Ovary (tissue), 9 donors: ENCODE data around the gene FDX1. TPM values are rescaled to one million over a fixed set of nuclear protein-coding genes. Genes with fewer than 3 reads are reported as not detected.

ENCODE experiments used
- DNase-seq, 5 donors: peaks; one replicate each; pipeline ENCODE4 v3.0.0-alpha.2; 2019 to 2020
- H3K27ac ChIP-seq, 2 donors: fragments of 200-600 bp; one replicate each; pipeline versions ENCODE4 v1.5.1 to v1.8.0; 2019 to 2022
- H3K27me3 ChIP-seq: fragments of 200-600 bp; one replicate; pipeline ENCODE4 v1.8.0; 2022
- H3K36me3 ChIP-seq: fragments of 200-600 bp; sonication (generic); one replicate; pipeline ENCODE4 v1.5.1; 2019
- H3K4me1 ChIP-seq: one replicate; pipeline ENCODE4 v1.8.1; 2013; ENCODE audit warnings: mild to moderate bottlenecking, moderate library complexity; ENCODE audit not compliant: insufficient read depth
- H3K4me3 ChIP-seq: fragments of 200-600 bp; sonication (generic); one replicate; pipeline ENCODE4 v1.5.1; 2017
- H3K9me3 ChIP-seq, 2 donors: fragments of 200-600 bp in 1 of 2; sonication (generic) in 1 of 2; one replicate each; pipeline versions ENCODE4 v1.5.1 to v1.8.1; 2013 to 2019; ENCODE audit warnings: mild to moderate bottlenecking in 1 of 2, moderate library complexity in 1 of 2
- EP300 ChIP-seq: sonication (generic); formaldehyde crosslinking; IDR thresholded peaks from one replicate; pipeline ENCODE4 v1.6.1; 2017; ENCODE audit warnings: antibody characterized with exemption
- POLR2A ChIP-seq: fragments of 450-650 bp; IDR thresholded peaks from one replicate; pipeline ENCODE4 v1.6.1; 2017; ENCODE audit warnings: antibody characterized with exemption, mild to moderate bottlenecking, moderate library complexity
- WGBS, 3 donors: extraction: QIAGEN DNeasy Blood & Tissue Kit in 1 of 3; methylation state at CpG; one replicate each; pipeline versions ENCODE4 v1.1.5 to v1.1.7; 2013 to 2017; 5-methylcytosine and 5-hydroxymethylcytosine counted together
- intact Hi-C, 4 donors: fragments of 100-400 bp; cut with DNase I; formaldehyde crosslinking; loops; one replicate each; pipeline versions ENCODE4 v1.11.0 to v1.15.1; 2022 to 2023
- polyA plus RNA-seq, 2 donors: library from polyadenylated mRNA; stranded (reverse); fragments of 200-250 nt in 1 of 2; fragments of 350-450 nt in 1 of 2; fragmentation: Illumina TruSeq in 1 of 2; extraction: RNeasy Lipid Tissue Mini Kit (QIAGEN cat#74804) in 1 of 2; gene quantifications; one replicate each; pipeline ENCODE4 v1.2.3, GENCODE V29; 2013 to 2014
- total RNA-seq, 7 donors: library from RNA; depleted of rRNA in 2 of 7; stranded (reverse); fragments of >200 nt in 2 of 7; fragmentation: NEBNext Ultra II Directional in 3 of 7; extraction: Animal tissue kit (Norgen Biotek cat#: 25700) in 3 of 7; gene quantifications; one replicate each; pipeline versions ENCODE4 v1.1.0 to v1.2.4, GENCODE V29; 2016 to 2023
- TF ChIP-seq, protein P1 (sequence below), 3 donors: fragments of 450-650 bp in 2 of 3; fragments of 200-600 bp in 1 of 3; IDR thresholded peaks; one replicate each; pipeline versions ENCODE4 v1.5.1 to v1.8.0; 2016 to 2022; ENCODE audit warnings: antibody characterized with exemption in 3 of 3, mild to moderate bottlenecking in 1 of 3
- donor health status: DM: no; HTN: no; CAD: no; lungs with moderate emphysema.
- donor health status: DM: no; HTN: no; CAD: no.
- donor health status: Bipolar disorder and iron deficiency.
- donor health status: DM: yes; HTN: yes; CAD: no.
- donor health status: DM: no; HTN: no; CAD: no.
- donor health status: DM: yes; HTN: yes; CAD: no.

Gene FDX1
- total and polyA plus RNA-seq, 9 donors = 8.3 to 184 (median 13.1) TPM

GRCh38 chr11:110425751-110426545, 3.8 kb upstream of the FDX1 start:
- H3K27ac ChIP-seq = no peak overlapping the region
- no peaks in the 10 kb centered on the region for H3K4me1 ChIP-seq
- TF ChIP-seq POLR2A = no peak
- no peaks in the 10 kb centered on the region for H3K27me3 ChIP-seq
- H3K4me3 ChIP-seq = no peak overlapping the region
- no peaks in the 10 kb centered on the region for H3K9me3 ChIP-seq
- WGBS, 3 donors = 88 to 89% (median 88%) methylated on average over 9 of the region's 9 CpGs
- H3K36me3 ChIP-seq = no peaks in the 10 kb centered on the region
- DNase-seq = no peak
- intact Hi-C loops = loop anchor here in 1 of 4 donors (10.0 kb wide), 1 partner anchor 331 kb away; the partner anchor contains the start of gene ZC3H12C

- no peak for DNase-seq
- Histone ChIP-seq H3K36me3 (no peaks in the 10 kb centered on the region), H3K9me3 (no peaks in the 10 kb centered on the region), H3K4me1 (peaks cover 2% of the 10 kb centered on the region), H3K27me3 (no peaks in the 10 kb centered on the region), H3K4me3 (no peak overlapping the region), H3K27ac (no peak overlapping the region)
- intact Hi-C loops = loop anchor here in 1 of 4 donors (10.0 kb wide), 1 partner anchor 333 kb away; the partner anchor contains the start of gene ZC3H12C
- TF ChIP-seq POLR2A (no peak), EP300 (no peak)
- TF ChIP-seq, protein P1, sequence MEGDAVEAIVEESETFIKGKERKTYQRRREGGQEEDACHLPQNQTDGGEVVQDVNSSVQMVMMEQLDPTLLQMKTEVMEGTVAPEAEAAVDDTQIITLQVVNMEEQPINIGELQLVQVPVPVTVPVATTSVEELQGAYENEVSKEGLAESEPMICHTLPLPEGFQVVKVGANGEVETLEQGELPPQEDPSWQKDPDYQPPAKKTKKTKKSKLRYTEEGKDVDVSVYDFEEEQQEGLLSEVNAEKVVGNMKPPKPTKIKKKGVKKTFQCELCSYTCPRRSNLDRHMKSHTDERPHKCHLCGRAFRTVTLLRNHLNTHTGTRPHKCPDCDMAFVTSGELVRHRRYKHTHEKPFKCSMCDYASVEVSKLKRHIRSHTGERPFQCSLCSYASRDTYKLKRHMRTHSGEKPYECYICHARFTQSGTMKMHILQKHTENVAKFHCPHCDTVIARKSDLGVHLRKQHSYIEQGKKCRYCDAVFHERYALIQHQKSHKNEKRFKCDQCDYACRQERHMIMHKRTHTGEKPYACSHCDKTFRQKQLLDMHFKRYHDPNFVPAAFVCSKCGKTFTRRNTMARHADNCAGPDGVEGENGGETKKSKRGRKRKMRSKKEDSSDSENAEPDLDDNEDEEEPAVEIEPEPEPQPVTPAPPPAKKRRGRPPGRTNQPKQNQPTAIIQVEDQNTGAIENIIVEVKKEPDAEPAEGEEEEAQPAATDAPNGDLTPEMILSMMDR (IDR thresholded peaks at IDR 0.05) = no peak
- WGBS, 3 donors = 75 to 89% (median 79%) methylated on average over 2 of the region's 2 CpGs
These were observed 1.7 kb upstream of the FDX1 start for GRCh38 chr11:110428040-110428439.

DNA sequence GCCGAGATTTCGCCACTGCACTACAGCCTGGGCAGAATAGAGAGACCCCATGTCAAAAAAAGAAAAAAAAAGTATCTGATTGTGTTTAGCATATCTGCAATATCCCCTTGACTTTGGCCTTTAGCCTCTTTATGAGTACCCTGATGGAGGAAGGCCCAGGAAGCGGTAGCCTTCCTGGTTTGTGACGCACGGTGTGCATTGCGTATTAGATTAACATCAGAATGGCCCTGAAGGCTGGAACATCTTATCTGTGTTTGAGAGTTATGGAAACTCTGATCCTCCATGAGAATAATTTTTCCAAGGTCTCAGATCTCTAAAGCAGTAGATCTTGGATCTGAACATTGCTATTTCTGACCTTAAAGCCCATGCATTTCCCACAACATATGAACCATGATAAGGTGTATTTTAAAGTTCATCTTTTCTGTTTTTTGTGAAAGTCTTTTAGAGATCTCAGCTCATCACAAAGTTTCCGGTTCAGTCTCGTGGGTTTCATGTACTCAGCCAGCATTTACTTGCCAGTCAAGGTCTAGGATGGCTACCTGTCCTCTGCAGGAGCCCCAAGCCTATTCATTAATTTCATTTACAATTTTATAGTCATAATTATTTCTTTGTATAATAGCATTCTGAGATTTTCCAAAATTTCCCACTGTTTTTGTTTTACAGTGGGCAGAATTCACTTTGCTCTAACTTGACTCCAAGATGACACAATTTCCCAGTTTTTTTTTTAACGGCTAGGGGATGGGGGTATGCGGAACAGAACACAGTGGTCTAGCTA, 605 bp upstream of the FDX1 start:
- Histone ChIP-seq H3K27me3 (no peaks in the 10 kb centered on the region), H3K4me1 (peaks cover 2% of the 10 kb centered on the region), H3K9me3 (no peaks in the 10 kb centered on the region), H3K27ac (peak overlapping the region; percentile 91 to 95), H3K36me3 (no peaks in the 10 kb centered on the region), H3K4me3 (peak overlapping the region; percentile 79)
- TF ChIP-seq EP300 (no peak), POLR2A (no peak)
- TF ChIP-seq, protein P1 (IDR thresholded peaks at IDR 0.05) = no peak
- WGBS, 3 donors = 54 to 59% (median 58%) methylated on average over 10 of the region's 10 CpGs
- intact Hi-C loops = loop anchor here in 1 of 4 donors (10.0 kb wide), 1 partner anchor 334 kb away; the partner anchor contains the start of gene ZC3H12C
- DNase-seq = no peak

DNA sequence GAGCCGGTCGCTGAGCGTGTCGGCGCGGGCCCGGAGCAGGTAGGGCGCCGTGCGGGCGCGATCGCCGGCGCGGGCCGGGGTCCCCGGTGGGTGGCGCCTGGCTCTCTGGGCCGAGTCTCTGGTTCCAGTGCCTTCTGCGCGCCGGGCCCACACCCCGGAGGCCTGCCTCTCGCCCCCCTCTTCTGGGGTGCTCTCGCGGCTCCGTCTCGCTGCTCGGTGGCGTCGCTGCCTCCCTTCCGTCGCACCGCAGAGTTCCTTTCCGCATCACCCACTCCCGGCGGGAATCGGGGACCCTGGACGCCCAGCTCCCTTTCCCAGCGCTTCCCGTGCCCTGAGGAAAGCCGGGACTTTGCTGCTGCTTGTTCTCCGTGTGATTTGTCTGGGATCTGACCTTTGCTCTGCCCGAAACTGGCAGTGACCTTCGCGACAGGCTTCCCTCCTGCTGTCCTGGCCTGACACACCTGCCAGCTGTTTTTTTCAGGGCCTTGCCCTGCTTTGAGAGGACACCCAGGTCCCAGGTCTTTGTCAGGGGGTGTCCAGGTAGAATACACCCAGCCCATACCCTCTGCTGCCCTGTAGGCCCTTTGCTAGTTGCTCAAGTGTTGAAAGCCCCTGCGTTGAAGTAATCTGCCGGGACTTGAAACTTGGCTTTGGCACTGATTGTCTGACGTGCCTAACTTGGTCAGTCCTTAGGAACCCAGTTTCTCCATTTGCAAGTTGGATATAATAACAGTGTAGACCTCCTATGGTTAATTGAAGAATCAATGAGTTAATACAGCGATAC, 711 bp downstream of the FDX1 start:
- H3K27me3 ChIP-seq = no peaks in the 10 kb centered on the region
- 0 to 1% (median 1%) methylated on average over 49 to 51 of the region's 51 CpGs for WGBS, 3 donors
- peak overlapping the region; percentile 91 to 95 for H3K27ac ChIP-seq
- H3K36me3 ChIP-seq = no peaks in the 10 kb centered on the region
- H3K4me3 ChIP-seq = peak overlapping the region; percentile 79
- TF ChIP-seq EP300 (no peak), POLR2A (no peak)
- TF ChIP-seq, protein P1 (IDR thresholded peaks at IDR 0.05) = no peak
- DNase-seq = peak in 2 of 5 donors; percentile 20 to 49
- H3K9me3 ChIP-seq = no peaks in the 10 kb centered on the region
- intact Hi-C loops = loop anchor here in 3 of 4 donors (5.0 to 10.0 kb wide), 4 partner anchors 53 to 476 kb away; no protein-coding TSS in a partner anchor
- H3K4me1 ChIP-seq = peaks cover 3% of the 10 kb centered on the region
